ENCODE measurements around the gene SETBP1.

Gene SETBP1

DNA sequence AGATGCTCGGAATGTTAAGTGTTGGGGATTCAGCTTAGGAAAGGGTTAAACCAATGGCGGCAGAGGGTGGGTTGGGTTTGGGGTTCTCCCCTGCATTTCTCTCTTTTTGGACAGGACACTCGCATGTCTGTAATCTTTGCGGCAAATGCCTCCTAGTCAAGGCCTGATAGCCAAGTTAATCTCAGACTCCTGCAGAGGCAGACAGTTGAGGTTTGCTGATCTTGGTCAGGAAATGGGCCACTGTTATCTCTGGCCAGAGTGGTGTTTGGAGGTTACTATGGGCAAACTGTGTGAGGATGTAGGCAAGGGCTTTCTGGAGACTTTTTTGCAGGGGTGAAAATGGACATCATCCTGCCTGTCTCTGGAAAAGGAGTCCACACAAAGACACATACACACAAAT is 188.8 kb downstream of the SETBP1 start:
- TF ChIP-seq JUND (IDR thresholded peaks at IDR 0.05; ENCODE audit: low read depth) = no peak
- in situ Hi-C loops (cut with HindIII; ENCODE audit: low pct_unique_long_range_greater_than_20kb, low sequenced_read_pairs) = no loop called here
- DNase-seq (ENCODE audit: low read depth in 1 of 2, low spot score in 1 of 2) = no peak

DNA sequence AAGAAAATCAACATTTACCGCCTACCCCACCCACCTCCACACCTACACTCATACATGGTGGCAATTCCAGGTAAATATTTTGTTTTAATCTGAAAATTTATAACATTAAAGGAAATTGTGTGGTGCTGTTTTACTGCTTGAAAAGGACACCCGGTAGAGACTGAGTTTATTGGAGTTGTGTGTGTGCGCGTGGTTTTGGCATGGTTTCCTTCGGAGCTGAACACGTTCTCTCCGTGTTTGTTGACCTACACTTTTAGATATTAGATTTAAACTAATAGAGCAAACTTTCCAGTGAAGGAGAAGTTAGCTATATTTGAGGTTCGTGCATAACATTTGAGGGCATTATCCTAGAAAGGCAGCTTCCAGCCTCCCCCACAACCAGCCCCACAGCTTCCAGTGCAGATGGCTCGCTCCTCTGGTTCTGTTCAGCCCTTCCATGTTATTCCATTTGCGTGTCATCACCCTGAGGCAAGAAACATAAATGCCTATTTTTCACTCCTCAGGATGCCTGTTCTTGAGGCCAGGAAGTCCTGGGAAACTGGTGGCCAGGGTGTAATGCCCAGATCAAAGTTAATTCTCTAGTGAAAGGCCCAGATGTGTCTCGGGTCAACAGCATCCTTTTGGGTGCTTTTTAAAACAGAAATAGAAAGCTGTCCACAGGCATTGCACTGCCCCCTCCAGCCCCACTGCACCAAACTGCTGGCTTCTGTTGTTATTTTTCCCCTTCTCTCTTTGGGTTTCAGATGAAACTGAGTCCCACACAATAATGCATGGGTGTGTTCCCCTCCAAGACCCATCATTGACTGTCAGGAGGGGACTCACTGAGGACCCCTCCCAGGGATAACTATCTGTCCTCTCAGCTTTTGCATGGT is 190.2 kb downstream of the SETBP1 start:
- DNase-seq (ENCODE audit: low read depth in 1 of 2, low spot score in 1 of 2) = no peak
- no peak for TF ChIP-seq JUND (IDR thresholded peaks at IDR 0.05; ENCODE audit: low read depth)
- in situ Hi-C loops (cut with HindIII; ENCODE audit: low pct_unique_long_range_greater_than_20kb, low sequenced_read_pairs) = no loop called here

DNA sequence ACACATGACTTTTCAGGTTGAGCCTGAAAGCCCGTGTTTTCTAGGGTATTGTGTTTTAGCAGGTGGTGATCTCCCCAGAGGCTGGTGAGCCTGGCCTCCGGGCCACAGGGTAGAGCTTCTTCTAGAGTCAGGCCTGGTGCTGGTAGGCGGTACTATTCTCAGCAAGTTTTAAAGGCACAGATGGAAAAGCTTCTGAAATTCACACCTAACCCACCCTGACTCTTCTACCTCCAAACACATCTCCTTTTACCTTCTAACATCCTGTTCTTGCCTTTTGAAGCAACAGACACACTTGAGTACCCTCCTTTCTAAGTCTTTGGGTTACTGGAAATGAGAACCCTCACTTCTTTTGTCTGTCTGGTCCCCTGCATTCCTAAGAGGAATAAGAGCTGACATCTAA is 191.1 kb downstream of the SETBP1 start:
- DNase-seq (ENCODE audit: low read depth in 1 of 2, low spot score in 1 of 2) = no peak
- TF ChIP-seq JUND (IDR thresholded peaks at IDR 0.05; ENCODE audit: low read depth) = no peak
- in situ Hi-C loops (cut with HindIII; ENCODE audit: low pct_unique_long_range_greater_than_20kb, low sequenced_read_pairs) = no loop called here

DNA sequence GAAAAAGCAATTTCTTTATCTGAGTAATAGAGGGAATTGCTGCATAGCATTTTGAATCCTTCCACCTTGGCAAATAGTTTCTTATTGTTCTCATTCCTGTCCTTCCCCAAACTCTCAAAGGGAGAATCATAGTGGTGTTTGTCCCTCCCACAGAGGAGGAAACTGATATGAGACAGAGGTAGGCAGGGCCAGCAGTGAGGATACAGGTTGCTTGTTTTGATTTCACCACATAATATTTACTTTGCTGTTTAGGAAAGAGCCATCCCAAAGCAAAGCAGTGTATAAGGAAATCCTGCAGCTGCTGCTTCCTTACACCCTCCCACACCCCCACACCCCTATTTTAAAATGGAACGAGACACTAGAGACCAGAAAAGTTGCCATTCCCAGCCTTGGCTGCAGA is 195.3 kb downstream of the SETBP1 start:
- no peak for TF ChIP-seq JUND (IDR thresholded peaks at IDR 0.05; ENCODE audit: low read depth)
- DNase-seq (ENCODE audit: low read depth in 1 of 2, low spot score in 1 of 2) = no peak
- in situ Hi-C loops (cut with HindIII; ENCODE audit: low pct_unique_long_range_greater_than_20kb, low sequenced_read_pairs) = no loop called here

DNA sequence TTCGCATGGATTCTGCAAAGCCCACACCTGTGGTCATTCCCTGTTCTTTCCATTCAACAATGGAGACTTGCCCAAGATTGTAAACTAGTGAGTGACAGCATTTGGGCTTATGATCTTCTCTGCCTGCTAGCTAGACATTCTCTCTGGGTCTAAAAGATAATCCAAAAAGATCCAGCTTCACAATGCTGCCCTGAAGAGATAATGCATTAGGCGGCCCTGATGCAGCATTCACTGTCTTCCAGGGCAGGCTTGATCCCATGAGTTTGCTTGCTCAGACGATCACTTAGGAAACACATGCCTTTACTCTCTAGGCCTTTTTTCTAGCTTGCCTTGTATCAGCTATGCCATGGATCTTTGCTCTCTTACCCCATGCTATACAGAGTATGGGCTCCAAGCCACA is 196.1 kb downstream of the SETBP1 start:
- no peak for DNase-seq (ENCODE audit: low read depth in 1 of 2, low spot score in 1 of 2)
- TF ChIP-seq JUND (IDR thresholded peaks at IDR 0.05; ENCODE audit: low read depth) = no peak
- in situ Hi-C loops (cut with HindIII; ENCODE audit: low pct_unique_long_range_greater_than_20kb, low sequenced_read_pairs) = no loop called here

DNA sequence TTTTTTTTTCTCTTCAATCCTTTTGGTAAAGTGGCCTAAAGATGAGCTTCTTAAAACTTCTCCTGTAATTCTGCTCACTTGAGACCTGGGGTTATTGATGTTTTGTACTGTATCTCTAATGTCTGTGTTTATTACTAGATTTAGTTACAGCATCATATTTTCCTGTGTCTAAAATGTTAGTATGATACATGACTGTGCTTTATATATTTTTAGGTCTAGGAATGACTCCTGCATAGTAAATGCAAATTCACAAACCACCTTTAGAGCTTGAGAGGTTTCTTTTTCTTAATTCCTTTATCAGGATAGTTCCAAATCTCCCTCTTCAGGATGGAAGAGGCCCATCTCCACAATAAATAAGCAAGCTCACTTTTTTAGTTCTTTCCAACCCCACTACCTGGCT is 197.6 kb downstream of the SETBP1 start:
- TF ChIP-seq JUND (IDR thresholded peaks at IDR 0.05; ENCODE audit: low read depth) = no peak
- no peak for DNase-seq (ENCODE audit: low read depth in 1 of 2, low spot score in 1 of 2)
- in situ Hi-C loops (cut with HindIII; ENCODE audit: low pct_unique_long_range_greater_than_20kb, low sequenced_read_pairs) = no loop called here

DNA sequence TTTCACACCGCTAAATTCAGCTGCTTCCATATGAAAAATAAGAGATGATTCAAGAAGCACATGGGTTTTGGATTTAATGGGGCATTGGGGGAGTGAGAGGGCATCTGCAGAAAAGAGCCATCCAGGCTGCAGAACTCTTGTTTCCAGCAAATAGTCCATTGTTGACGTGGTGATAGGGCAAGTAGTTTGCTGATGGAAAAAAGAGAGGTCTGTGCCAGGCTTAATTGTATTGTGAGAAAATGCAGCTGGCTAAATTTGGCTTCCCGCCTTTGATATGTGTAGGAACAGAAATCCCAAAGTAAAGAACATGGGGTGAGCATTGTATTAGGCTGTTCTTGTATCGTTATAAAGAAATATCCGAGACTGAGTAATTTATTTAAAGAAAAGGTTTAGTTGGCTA is 199.5 kb downstream of the SETBP1 start:
- no peak for DNase-seq (ENCODE audit: low read depth in 1 of 2, low spot score in 1 of 2)
- TF ChIP-seq JUND (IDR thresholded peaks at IDR 0.05; ENCODE audit: low read depth) = no peak
- in situ Hi-C loops (cut with HindIII; ENCODE audit: low pct_unique_long_range_greater_than_20kb, low sequenced_read_pairs) = no loop called here

DNA sequence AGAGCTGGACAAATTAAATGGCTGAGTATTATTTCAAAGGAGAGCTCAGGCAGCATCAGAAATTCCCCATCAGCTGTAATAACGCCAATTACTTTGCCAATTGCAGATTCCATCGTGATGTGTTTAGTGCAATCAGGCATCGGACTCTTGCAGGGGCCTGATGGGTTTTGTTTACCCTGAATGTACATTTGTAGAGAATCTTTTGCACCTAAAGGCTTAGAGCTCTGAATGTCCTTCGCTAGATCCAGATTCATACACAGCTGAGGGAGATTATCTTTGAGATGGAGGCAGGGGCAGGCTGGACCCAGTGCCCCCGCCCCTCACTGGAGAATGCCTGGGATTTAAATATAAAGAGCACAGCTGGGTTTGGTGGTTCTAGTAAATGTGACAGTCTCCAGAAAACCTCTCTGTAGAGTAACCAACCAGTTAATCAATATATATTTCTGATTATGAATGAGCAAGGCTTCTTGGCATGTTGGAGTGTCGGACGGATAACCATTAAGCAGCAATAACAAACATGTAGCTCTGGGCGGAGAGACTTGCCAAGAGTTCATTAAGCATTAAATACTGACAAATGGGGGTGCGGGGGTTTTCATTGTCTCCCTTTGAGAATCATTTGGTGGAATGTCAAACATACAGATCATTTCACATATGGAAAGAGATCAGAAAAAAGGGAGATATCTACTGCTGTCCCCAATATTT is 200.9 kb downstream of the SETBP1 start:
- no peak for TF ChIP-seq JUND (IDR thresholded peaks at IDR 0.05; ENCODE audit: low read depth)
- in situ Hi-C loops (cut with HindIII; ENCODE audit: low pct_unique_long_range_greater_than_20kb, low sequenced_read_pairs) = no loop called here
- DNase-seq (ENCODE audit: low read depth in 1 of 2, low spot score in 1 of 2) = no peak

DNA sequence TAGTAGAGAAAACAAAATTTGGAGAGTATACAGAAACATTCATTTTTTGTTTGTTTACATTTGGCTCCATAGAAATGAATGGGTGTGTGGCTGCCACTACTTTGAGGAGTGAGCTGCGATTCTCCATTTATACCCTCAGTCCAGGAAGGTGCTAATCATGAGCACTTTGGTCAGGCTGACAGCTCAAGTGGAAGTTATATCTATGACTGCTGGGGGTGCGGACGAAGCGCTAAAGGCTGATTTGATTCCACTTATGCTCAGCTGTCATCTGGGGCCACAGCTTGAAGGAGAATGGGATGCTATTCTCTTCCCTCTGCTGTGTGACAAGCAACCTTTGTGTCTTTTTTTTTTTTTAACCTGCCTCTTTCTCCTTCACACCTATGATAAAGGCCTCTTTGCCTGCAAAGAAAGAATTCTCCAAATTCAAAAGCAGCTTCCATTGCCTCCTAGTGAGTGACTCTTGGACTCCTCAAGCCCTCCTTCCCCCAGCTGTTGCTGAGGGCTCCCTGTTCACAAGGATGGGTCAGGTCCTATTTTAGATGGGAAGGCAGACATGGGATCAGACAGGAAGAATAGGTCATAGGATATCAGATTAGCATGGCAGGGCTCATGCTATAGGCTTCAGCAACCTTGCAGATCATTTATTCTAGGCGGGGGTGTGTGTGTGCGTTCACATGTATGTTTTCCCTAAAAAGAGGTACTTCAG is 201.6 kb downstream of the SETBP1 start:
- no peak for DNase-seq (ENCODE audit: low read depth in 1 of 2, low spot score in 1 of 2)
- in situ Hi-C loops (cut with HindIII; ENCODE audit: low pct_unique_long_range_greater_than_20kb, low sequenced_read_pairs) = no loop called here
- no peak for TF ChIP-seq JUND (IDR thresholded peaks at IDR 0.05; ENCODE audit: low read depth)

DNA sequence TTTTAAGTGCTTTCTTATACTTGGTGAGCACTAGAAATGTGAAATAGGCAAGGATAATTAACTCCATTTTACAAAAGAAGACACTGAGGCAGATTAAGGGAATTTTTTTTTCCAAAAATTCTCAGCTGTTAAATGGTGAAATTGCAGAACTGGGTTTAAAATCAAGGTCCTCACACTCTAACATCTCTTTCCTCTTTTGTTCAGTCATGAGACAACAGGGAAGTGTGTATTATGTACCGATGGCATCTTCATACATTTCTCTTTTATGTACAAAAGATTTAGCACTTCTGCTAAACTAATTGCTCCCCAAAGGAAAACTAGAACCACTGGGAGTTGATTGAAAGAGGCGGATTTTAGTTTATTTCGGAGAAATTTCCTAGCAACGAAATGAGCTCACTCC is 203.0 kb downstream of the SETBP1 start:
- no peak for TF ChIP-seq JUND (IDR thresholded peaks at IDR 0.05; ENCODE audit: low read depth)
- in situ Hi-C loops (cut with HindIII; ENCODE audit: low pct_unique_long_range_greater_than_20kb, low sequenced_read_pairs) = no loop called here
- DNase-seq (ENCODE audit: low read depth in 1 of 2, low spot score in 1 of 2) = no peak

DNA sequence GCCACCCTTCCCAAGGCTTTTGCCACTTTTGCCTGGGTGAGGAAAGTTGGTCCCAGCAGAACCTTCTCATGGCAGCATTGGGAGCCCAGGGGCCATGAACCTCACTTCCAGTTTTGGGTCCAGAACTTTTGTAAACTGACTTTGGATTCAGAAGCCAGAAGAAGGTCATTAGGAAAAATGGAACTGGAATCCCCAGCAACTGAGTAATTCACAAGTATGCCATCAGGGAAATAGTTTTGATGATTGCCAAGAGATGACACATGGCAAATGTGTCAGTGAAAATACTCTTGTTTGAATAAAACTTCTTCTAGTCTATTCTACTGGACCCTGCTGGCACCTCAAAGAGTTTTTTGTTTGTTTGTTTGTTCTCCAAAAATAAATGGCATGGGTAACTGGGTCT is 203.7 kb downstream of the SETBP1 start:
- DNase-seq (ENCODE audit: low read depth in 1 of 2, low spot score in 1 of 2) = no peak
- in situ Hi-C loops (cut with HindIII; ENCODE audit: low pct_unique_long_range_greater_than_20kb, low sequenced_read_pairs) = no loop called here
- no peak for TF ChIP-seq JUND (IDR thresholded peaks at IDR 0.05; ENCODE audit: low read depth)

DNA sequence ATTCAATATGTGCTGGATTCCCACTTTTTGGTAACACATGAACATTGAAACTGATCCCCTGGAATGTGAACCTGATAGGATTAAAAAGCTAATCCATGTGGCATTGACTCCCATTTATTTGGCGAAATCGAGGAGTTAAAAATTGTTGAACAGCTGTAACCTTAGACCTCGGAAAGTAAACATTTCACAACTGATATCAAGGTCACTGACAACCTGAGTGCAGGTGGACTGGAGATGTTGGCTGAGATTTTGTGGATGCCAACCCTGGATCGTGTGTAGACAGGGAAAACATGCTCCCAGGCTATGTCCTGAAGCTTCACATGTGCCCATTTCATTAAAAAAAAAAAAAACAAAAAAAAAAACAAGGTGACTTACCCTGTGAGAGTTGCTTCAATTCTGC is 204.8 kb downstream of the SETBP1 start:
- no peak for DNase-seq (ENCODE audit: low read depth in 1 of 2, low spot score in 1 of 2)
- TF ChIP-seq JUND (IDR thresholded peaks at IDR 0.05; ENCODE audit: low read depth) = no peak
- in situ Hi-C loops (cut with HindIII; ENCODE audit: low pct_unique_long_range_greater_than_20kb, low sequenced_read_pairs) = no loop called here

DNA sequence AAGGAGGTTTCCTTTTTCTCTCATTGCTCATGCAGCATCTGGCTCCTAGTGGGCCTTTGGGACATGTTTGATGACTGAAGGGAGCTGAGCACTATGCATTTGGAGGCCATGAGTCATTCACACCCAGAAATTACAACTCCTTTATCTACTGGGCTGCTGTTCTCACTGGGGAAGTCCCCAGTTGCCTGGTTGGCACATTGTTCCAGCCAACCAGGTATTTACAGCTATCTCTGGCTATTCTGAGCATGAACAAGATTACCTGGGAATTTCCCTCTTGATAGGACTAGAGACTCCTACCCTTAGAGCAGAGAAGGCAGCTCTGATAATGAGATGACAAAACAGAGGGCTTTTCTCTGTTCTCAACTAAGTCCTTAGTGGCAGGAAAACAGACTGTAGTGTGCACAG is 206.5 kb downstream of the SETBP1 start:
- no peak for DNase-seq (ENCODE audit: low read depth in 1 of 2, low spot score in 1 of 2)
- no peak for TF ChIP-seq JUND (IDR thresholded peaks at IDR 0.05; ENCODE audit: low read depth)
- in situ Hi-C loops (cut with HindIII; ENCODE audit: low pct_unique_long_range_greater_than_20kb, low sequenced_read_pairs) = no loop called here
